ENCODE data around the gene MTUS2. TPM values are rescaled to one million over a fixed set of nuclear protein-coding genes. Genes with fewer than 3 reads are reported as not detected.

MTUS2 gene
- polyA plus RNA-seq, 1 donor from 2014 or later = 4.4 TPM

DNA sequence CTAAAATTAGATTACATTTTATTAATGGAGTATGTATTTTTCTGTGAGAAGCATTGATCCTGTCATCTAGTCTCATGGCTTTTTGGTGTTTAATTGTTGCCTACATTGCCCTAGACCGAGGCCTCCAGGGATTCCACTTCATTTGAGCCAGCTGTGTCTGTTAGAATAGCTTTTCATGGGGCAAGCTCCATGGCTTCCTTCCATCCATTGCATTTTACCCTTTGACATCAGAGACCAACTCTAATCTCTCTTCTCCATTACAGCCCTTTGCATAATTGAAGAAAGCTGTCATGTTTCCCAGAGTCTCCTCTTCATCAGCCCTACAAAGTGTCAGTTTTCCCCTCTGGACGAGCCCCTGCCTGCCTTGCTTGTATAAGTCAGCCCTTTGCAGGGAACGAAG is 70.6 kb downstream of the MTUS2 start:
- no peaks in the 10 kb centered on the region for H3F3A ChIP-seq (ENCODE audit: insufficient read depth, low read length, poor library complexity, severe bottlenecking)
- no peak overlapping the region for H3K4me2 ChIP-seq (ENCODE audit: low read length)
- H3K27ac ChIP-seq (ENCODE audit: low read length) = no peak overlapping the region
- H3K4me3 ChIP-seq (ENCODE audit: low read length) = no peak overlapping the region
- TF ChIP-seq, protein P1, sequence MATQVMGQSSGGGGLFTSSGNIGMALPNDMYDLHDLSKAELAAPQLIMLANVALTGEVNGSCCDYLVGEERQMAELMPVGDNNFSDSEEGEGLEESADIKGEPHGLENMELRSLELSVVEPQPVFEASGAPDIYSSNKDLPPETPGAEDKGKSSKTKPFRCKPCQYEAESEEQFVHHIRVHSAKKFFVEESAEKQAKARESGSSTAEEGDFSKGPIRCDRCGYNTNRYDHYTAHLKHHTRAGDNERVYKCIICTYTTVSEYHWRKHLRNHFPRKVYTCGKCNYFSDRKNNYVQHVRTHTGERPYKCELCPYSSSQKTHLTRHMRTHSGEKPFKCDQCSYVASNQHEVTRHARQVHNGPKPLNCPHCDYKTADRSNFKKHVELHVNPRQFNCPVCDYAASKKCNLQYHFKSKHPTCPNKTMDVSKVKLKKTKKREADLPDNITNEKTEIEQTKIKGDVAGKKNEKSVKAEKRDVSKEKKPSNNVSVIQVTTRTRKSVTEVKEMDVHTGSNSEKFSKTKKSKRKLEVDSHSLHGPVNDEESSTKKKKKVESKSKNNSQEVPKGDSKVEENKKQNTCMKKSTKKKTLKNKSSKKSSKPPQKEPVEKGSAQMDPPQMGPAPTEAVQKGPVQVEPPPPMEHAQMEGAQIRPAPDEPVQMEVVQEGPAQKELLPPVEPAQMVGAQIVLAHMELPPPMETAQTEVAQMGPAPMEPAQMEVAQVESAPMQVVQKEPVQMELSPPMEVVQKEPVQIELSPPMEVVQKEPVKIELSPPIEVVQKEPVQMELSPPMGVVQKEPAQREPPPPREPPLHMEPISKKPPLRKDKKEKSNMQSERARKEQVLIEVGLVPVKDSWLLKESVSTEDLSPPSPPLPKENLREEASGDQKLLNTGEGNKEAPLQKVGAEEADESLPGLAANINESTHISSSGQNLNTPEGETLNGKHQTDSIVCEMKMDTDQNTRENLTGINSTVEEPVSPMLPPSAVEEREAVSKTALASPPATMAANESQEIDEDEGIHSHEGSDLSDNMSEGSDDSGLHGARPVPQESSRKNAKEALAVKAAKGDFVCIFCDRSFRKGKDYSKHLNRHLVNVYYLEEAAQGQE (IDR thresholded peaks at IDR 0.05; ENCODE audit: borderline replicate concordance) = no peak
- TF ChIP-seq MXI1 (conservative IDR thresholded peaks at IDR 0.05; ENCODE audit: poor library complexity, severe bottlenecking) (no peak), SMC3 (conservative IDR thresholded peaks at IDR 0.05; ENCODE audit: poor library complexity) (no peak), CTCF (IDR thresholded peaks at IDR 0.05; ENCODE audit: poor library complexity, severe bottlenecking) (no peak), EZH2 (IDR thresholded peaks at IDR 0.05; ENCODE audit: borderline replicate concordance, insufficient read depth, low read length, poor library complexity, severe bottlenecking) (no peak), EP300 (conservative IDR thresholded peaks at IDR 0.05; ENCODE audit: poor library complexity, severe bottlenecking) (no peak), RAD21 (conservative IDR thresholded peaks at IDR 0.05) (no peak)
- no peaks in the 10 kb centered on the region for H4K20me1 ChIP-seq (ENCODE audit: insufficient read depth)
- H3K27me3 ChIP-seq (ENCODE audit: insufficient read depth, low read depth, low read length) = no peaks in the 10 kb centered on the region
- H3K36me3 ChIP-seq (ENCODE audit: insufficient read depth, low read length) = no peaks in the 10 kb centered on the region
- H3K79me2 ChIP-seq (replicated peaks; ENCODE audit: insufficient read depth, low read length) = no peaks in the 10 kb centered on the region
- H3K9ac ChIP-seq (ENCODE audit: low read length) = no peak overlapping the region
- no peaks in the 10 kb centered on the region for H3K9me3 ChIP-seq (ENCODE audit: low read length)
- H3K9me2 ChIP-seq (ENCODE audit: insufficient read depth, low read length) = no peaks in the 10 kb centered on the region
- H2AFZ ChIP-seq (ENCODE audit: low read depth, low read length) = no peak overlapping the region

- Histone ChIP-seq H3K4me2 (ENCODE audit: low read length) (no peak overlapping the region), H4K20me1 (ENCODE audit: insufficient read depth) (no peaks in the 10 kb centered on the region), H3K9me3 (ENCODE audit: low read length) (no peaks in the 10 kb centered on the region), H3F3A (ENCODE audit: insufficient read depth, low read length, poor library complexity, severe bottlenecking) (no peaks in the 10 kb centered on the region), H2AFZ (ENCODE audit: low read depth, low read length) (no peak overlapping the region), H3K27me3 (ENCODE audit: insufficient read depth, low read depth, low read length) (no peaks in the 10 kb centered on the region), H3K36me3 (ENCODE audit: insufficient read depth, low read length) (no peaks in the 10 kb centered on the region), H3K9ac (ENCODE audit: low read length) (no peak overlapping the region), H3K79me2 (replicated peaks; ENCODE audit: insufficient read depth, low read length) (no peaks in the 10 kb centered on the region), H3K4me3 (ENCODE audit: low read length) (no peak overlapping the region), H3K27ac (ENCODE audit: low read length) (no peak overlapping the region), H3K9me2 (ENCODE audit: insufficient read depth, low read length) (no peaks in the 10 kb centered on the region)
- TF ChIP-seq MXI1 (conservative IDR thresholded peaks at IDR 0.05; ENCODE audit: poor library complexity, severe bottlenecking) (no peak), TAF1 (IDR thresholded peaks at IDR 0.05; ENCODE audit: low read depth) (no peak), EZH2 (IDR thresholded peaks at IDR 0.05; ENCODE audit: borderline replicate concordance, insufficient read depth, low read length, poor library complexity, severe bottlenecking) (no peak), POLR2AphosphoS5 (IDR thresholded peaks at IDR 0.05) (no peak), SMC3 (conservative IDR thresholded peaks at IDR 0.05; ENCODE audit: poor library complexity) (no peak), EP300 (conservative IDR thresholded peaks at IDR 0.05; ENCODE audit: poor library complexity, severe bottlenecking) (no peak), CTCF (IDR thresholded peaks at IDR 0.05; ENCODE audit: poor library complexity, severe bottlenecking) (no peak), RAD21 (conservative IDR thresholded peaks at IDR 0.05) (no peak)
- TF ChIP-seq, protein P1 (IDR thresholded peaks at IDR 0.05; ENCODE audit: borderline replicate concordance) = no peak
Measured at GRCh38 chr13:28918030-28918429, 97.9 kb downstream of the MTUS2 start.

Measured in neural cell (in vitro differentiated cells).